Right lobe of liver (tissue), 4 donors: ENCODE measurements around the gene P3R3URF.

Experiments
- POLR2A ChIP-seq: fragments of 450-650 bp; IDR thresholded peaks from one replicate; pipeline ENCODE4 v1.6.1; 2017; ENCODE audit warnings: antibody characterized with exemption, mild to moderate bottlenecking
- TF ChIP-seq, protein P1 (sequence below), 4 donors: fragments of 200-600 bp in 3 of 4; fragments of 450-650 bp in 1 of 4; IDR thresholded peaks; one replicate each; pipeline versions ENCODE4 v1.5.1 to v1.8.0; 2016 to 2022; ENCODE audit warnings: antibody characterized with exemption in 4 of 4, mild to moderate bottlenecking in 2 of 4
- donor health status: DM: no; HTN: no; CAD: no.
- donor health status: DM: no; HTN: no; CAD: no.
- donor health status: DM: no; HTN: yes; CAD: no.

DNA sequence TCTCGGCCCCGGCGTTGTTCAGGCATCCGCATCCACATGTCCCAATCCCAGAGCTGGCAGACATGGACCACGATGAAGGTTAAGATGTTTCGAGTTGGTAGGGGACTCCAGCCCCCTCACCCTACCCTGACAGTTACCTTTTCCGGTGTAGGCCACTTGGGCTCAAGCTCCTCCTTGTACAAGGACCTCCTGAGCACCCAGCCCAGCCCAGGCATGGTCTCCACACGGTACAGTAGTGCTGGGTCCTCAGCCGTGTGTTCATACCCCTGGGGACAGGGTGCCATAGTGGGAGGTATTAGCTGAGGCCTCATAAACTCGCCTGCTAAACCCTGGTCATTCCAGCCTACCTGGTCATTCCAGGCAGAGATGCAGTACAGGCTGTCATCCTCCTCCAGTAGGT is 15.9 kb upstream of the P3R3URF start:
- no peak for TF ChIP-seq POLR2A
- TF ChIP-seq, protein P1, sequence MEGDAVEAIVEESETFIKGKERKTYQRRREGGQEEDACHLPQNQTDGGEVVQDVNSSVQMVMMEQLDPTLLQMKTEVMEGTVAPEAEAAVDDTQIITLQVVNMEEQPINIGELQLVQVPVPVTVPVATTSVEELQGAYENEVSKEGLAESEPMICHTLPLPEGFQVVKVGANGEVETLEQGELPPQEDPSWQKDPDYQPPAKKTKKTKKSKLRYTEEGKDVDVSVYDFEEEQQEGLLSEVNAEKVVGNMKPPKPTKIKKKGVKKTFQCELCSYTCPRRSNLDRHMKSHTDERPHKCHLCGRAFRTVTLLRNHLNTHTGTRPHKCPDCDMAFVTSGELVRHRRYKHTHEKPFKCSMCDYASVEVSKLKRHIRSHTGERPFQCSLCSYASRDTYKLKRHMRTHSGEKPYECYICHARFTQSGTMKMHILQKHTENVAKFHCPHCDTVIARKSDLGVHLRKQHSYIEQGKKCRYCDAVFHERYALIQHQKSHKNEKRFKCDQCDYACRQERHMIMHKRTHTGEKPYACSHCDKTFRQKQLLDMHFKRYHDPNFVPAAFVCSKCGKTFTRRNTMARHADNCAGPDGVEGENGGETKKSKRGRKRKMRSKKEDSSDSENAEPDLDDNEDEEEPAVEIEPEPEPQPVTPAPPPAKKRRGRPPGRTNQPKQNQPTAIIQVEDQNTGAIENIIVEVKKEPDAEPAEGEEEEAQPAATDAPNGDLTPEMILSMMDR (IDR thresholded peaks at IDR 0.05) = no peak
